22Rv1 (cell line): ENCODE results near the gene RBMS1.

Source experiments
- CTCF ChIP-seq: fragments of 450-650 bp; IDR thresholded peaks from 2 replicates; pipeline ENCODE4 v1.5.1; 2017; ENCODE audit warnings: mild to moderate bottlenecking
- ZFX ChIP-seq: fragments of 450-650 bp; IDR thresholded peaks from 2 replicates; pipeline ENCODE4 v1.6.1; 2017; ENCODE audit warnings: antibody characterized with exemption, borderline replicate concordance

DNA sequence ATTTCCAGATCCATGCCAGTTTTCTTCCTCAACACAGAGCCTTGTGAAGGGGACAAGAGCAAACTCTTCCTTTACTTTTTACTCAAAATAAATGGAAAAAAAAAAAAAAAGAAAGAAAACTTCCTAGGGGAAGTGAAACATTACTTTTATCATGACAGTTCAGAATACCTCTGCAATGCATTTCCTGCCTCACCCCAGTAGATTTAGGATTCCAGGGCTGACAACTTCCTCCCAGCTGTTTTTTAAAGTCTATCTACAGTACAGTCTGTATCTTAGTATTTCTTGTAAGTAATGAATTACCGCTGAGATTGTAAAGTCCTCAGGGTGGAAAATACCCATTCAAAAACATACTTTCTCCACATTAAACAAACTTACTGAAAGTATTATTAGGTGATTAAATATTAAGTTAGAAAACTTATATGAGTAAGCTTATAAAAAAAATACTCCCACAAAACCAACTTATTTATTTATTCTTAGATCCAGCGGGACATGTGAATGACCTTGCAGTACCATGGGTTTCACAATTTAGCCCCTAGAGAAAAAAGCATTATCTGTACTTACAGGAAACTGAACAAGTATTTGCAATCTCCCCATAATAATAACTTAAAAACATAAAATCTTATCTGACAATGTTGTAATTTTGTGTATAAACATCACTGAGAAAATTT is 117.7 kb downstream of the RBMS1 start:
- TF ChIP-seq CTCF, result no peak
- no peak for TF ChIP-seq ZFX
